Measurements from ENCODE around the gene ARHGAP15.

The ARHGAP15 gene

DNA sequence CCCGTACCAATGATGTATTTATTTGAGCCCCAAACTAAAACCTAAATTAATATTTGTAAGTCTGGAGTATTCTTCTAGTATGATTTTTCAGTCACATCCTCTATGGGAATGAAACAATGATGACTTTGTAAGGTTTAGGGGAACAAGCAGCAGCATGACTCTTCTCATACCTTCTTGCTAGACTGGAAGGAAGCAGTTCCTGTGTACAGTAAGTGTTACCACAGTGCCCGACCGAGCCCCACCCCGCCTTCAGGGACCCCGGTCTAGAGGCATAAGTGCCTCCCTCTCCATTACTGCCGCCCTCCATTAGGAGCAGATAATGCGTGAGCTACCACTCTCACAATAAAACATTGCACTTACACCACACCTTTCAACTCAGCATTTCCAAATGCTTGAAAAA, 599.3 kb downstream of the ARHGAP15 start:
- H3K4me3 ChIP-seq (ENCODE audit: low read length) = no peak overlapping the region
- no peak overlapping the region for H3K4me2 ChIP-seq (ENCODE audit: low read length)
- no peaks in the 10 kb centered on the region for H3K9me2 ChIP-seq (replicated peaks; ENCODE audit: control insufficient read depth, low read length)
- H3K9me3 ChIP-seq (ENCODE audit: control insufficient read depth, insufficient read depth, low read length) = no peaks in the 10 kb centered on the region
- no peak for TF ChIP-seq EZH2phosphoT487 (IDR thresholded peaks at IDR 0.05; ENCODE audit: borderline replicate concordance, low read length)
- TF ChIP-seq, protein P1, sequence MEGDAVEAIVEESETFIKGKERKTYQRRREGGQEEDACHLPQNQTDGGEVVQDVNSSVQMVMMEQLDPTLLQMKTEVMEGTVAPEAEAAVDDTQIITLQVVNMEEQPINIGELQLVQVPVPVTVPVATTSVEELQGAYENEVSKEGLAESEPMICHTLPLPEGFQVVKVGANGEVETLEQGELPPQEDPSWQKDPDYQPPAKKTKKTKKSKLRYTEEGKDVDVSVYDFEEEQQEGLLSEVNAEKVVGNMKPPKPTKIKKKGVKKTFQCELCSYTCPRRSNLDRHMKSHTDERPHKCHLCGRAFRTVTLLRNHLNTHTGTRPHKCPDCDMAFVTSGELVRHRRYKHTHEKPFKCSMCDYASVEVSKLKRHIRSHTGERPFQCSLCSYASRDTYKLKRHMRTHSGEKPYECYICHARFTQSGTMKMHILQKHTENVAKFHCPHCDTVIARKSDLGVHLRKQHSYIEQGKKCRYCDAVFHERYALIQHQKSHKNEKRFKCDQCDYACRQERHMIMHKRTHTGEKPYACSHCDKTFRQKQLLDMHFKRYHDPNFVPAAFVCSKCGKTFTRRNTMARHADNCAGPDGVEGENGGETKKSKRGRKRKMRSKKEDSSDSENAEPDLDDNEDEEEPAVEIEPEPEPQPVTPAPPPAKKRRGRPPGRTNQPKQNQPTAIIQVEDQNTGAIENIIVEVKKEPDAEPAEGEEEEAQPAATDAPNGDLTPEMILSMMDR (IDR thresholded peaks at IDR 0.05; ENCODE audit: low read depth, low read length, poor library complexity, severe bottlenecking) = no peak
- H3F3A ChIP-seq (ENCODE audit: control insufficient read depth, insufficient read depth) = no peaks in the 10 kb centered on the region
- H4K20me1 ChIP-seq (ENCODE audit: control insufficient read depth, insufficient read depth, low read depth, low read length) = no peaks in the 10 kb centered on the region
- 0 out of 2 replicates have a peak, but pooled peaks cover 8% of the 10 kb centered on the region for H3K4me1 ChIP-seq (ENCODE audit: control insufficient read depth, low read length)
- H3K36me3 ChIP-seq (ENCODE audit: control insufficient read depth, low read length) = no peaks in the 10 kb centered on the region
- H3K27me3 ChIP-seq (ENCODE audit: control insufficient read depth, low read length) = no peaks in the 10 kb centered on the region
- H3K27ac ChIP-seq (ENCODE audit: low read depth, low read length) = no peak overlapping the region
- H3K79me2 ChIP-seq (ENCODE audit: control insufficient read depth, low read length) = no peaks in the 10 kb centered on the region

DNA sequence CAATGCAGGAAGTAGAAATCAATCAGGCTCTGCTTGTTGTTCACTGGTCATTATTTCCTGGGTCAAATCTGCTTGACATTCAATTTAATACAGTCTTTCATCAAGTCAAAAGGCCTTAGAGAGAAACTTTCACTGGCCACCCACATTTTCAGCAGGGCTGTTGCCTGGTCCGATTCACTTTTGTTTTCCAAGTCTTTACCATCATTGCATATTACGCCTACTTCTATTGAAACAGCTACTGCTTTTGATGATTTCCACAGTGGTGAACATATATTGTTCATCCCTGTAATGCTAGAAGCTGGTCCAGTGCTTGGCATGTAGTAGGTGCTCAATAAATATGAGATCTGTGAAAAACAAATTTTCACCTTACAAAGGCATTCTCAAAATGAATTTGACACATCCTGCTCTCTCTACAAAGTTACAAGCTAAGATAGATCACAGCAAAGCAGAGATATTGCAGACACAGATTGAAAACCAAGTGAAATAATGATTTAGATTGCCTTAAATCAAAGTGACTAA, 600.1 kb downstream of the ARHGAP15 start:
- H3K9me2 ChIP-seq (replicated peaks; ENCODE audit: control insufficient read depth, low read length) = no peaks in the 10 kb centered on the region
- H3K27me3 ChIP-seq (ENCODE audit: control insufficient read depth, low read length) = no peaks in the 10 kb centered on the region
- H3K27ac ChIP-seq (ENCODE audit: low read depth, low read length) = no peak overlapping the region
- no peaks in the 10 kb centered on the region for H4K20me1 ChIP-seq (ENCODE audit: control insufficient read depth, insufficient read depth, low read depth, low read length)
- TF ChIP-seq EZH2phosphoT487 (IDR thresholded peaks at IDR 0.05; ENCODE audit: borderline replicate concordance, low read length) = no peak
- TF ChIP-seq, protein P1 (IDR thresholded peaks at IDR 0.05; ENCODE audit: low read depth, low read length, poor library complexity, severe bottlenecking) = no peak
- H3K4me2 ChIP-seq (ENCODE audit: low read length) = no peak overlapping the region
- H3F3A ChIP-seq (ENCODE audit: control insufficient read depth, insufficient read depth) = no peaks in the 10 kb centered on the region
- no peaks in the 10 kb centered on the region for H3K36me3 ChIP-seq (ENCODE audit: control insufficient read depth, low read length)
- no peaks in the 10 kb centered on the region for H3K79me2 ChIP-seq (ENCODE audit: control insufficient read depth, low read length)
- 0 out of 2 replicates have a peak, but pooled peaks cover 8% of the 10 kb centered on the region for H3K4me1 ChIP-seq (ENCODE audit: control insufficient read depth, low read length)
- no peak overlapping the region for H3K4me3 ChIP-seq (ENCODE audit: low read length)
- H3K9me3 ChIP-seq (ENCODE audit: control insufficient read depth, insufficient read depth, low read length) = no peaks in the 10 kb centered on the region

DNA sequence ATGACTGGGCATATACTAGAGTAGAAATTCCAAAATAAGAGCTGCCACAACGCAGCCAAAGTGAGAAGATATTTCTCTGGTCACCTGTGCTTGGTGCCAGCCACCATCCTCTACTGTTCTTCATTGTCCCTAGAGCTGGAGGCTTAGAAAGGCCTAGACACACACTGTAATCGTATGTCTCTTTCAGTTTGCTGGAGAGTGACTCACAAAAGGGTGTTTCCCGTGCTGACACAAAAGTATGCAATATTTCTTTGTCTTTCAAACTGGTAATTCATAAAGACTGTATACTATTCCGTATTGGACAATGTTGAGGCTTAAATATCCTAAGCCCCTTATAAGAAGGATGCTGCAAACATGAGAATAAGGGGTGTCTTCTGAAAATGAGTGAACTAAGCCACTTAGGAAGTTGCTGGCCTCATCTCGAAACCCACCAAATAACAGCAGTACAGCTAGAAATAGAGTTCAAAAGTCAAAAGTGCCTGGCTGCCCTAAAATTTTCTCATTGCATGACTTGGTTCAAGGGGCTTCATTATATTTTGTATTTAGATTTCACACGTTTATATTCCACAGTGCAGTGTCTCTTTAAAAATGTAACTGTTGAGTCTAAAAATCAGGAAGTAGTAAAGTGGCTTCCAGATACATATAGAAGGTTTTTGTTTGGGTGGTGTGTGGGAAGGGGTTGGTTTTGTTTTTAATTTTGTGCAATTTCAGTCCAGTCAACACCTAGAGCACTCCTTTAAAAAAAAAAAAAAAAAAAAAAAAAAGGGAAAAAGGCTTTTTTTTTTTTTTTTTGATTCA, 601.1 kb downstream of the ARHGAP15 start:
- Histone ChIP-seq H3K4me1 (ENCODE audit: control insufficient read depth, low read length) (0 out of 2 replicates have a peak, but pooled peaks cover 8% of the 10 kb centered on the region), H3K27ac (ENCODE audit: low read depth, low read length) (no peak overlapping the region), H3K9me2 (replicated peaks; ENCODE audit: control insufficient read depth, low read length) (no peaks in the 10 kb centered on the region), H3F3A (ENCODE audit: control insufficient read depth, insufficient read depth) (no peaks in the 10 kb centered on the region), H3K79me2 (ENCODE audit: control insufficient read depth, low read length) (no peaks in the 10 kb centered on the region), H3K27me3 (ENCODE audit: control insufficient read depth, low read length) (no peaks in the 10 kb centered on the region), H4K20me1 (ENCODE audit: control insufficient read depth, insufficient read depth, low read depth, low read length) (no peaks in the 10 kb centered on the region), H3K4me3 (ENCODE audit: low read length) (no peak overlapping the region), H3K36me3 (ENCODE audit: control insufficient read depth, low read length) (no peaks in the 10 kb centered on the region), H3K4me2 (ENCODE audit: low read length) (no peak overlapping the region), H3K9me3 (ENCODE audit: control insufficient read depth, insufficient read depth, low read length) (no peaks in the 10 kb centered on the region)
- TF ChIP-seq, protein P1 (IDR thresholded peaks at IDR 0.05; ENCODE audit: low read depth, low read length, poor library complexity, severe bottlenecking) = no peak
- no peak for TF ChIP-seq EZH2phosphoT487 (IDR thresholded peaks at IDR 0.05; ENCODE audit: borderline replicate concordance, low read length)
